ENCODE results near the gene PAX5.

- TF ChIP-seq POLR2A (IDR thresholded peaks at IDR 0.05) (no peak), CTCF (IDR thresholded peaks at IDR 0.05) (no peak)
Measured at GRCh38 chr9:37031902-37032301, 2.2 kb downstream of the PAX5 start.
